HCT116 (cell line): Measurements from ENCODE around the gene MESD. TPM values are rescaled to one million over a fixed set of nuclear protein-coding genes. Genes with fewer than 3 reads are reported as not detected.

Experiments
- ATAC-seq: fragments of 200-7000 bp; cut with Tn5 transposase; 2 replicates; pipeline ENCODE4 v1.9.1; 2020; ENCODE audit warnings: mild to moderate bottlenecking, moderate library complexity
- BruUV-seq: library from RNA; stranded (reverse); fragments of 400-500 nt; replicated peaks from 2 replicates; lab custom pipeline; 2021; lab: Mats Ljungman, UMichigan
- CTCF ChIA-PET: fragments of 300-600 bp; sonication (Branson Sonifier 250); formaldehyde crosslinking; loops from one replicate; lab custom pipeline; 2021; ENCODE audit warnings: antibody characterized with exemption; lab: Charles Lee
- POLR2A ChIA-PET: fragments of 300-600, 350-600 bp; sonication (Branson Sonifier 250); formaldehyde crosslinking; loops from one replicate; lab custom pipeline; 2021; ENCODE audit warnings: antibody characterized with exemption; lab: Charles Lee
- RAD21 ChIA-PET, 2 experiments: fragments of 300-600 bp; sonication (Branson Sonifier 250); formaldehyde crosslinking; loops; one replicate each; lab custom pipeline; 2023; ENCODE audit warnings: low total read pairs in 2 of 2; ENCODE audit not compliant: uncharacterized antibody in 2 of 2, unreplicated experiment in 2 of 2, low non-redundant PET in 1 of 2; lab: Charles Lee
- DNase-seq: peaks from one replicate; pipeline ENCODE4 v3.0.0-alpha.2; 2010; ENCODE audit warnings: low read depth, low spot score
- H2AFZ ChIP-seq: fragments of 200-600 bp; shearing (Covaris generic), sonication (generic); 2 replicates; pipeline ENCODE4 v1.6.1; 2017; ENCODE audit warnings: low read depth, mixed run types, mixed read lengths, antibody characterized with exemption, low read length; ENCODE audit not compliant: poor library complexity, severe bottlenecking
- H3K27ac ChIP-seq: 2 replicates; pipeline ENCODE4 v1.5.1; 2012; ENCODE audit warnings: low read depth, low read length
- H3K27me3 ChIP-seq: fragments of 200-600 bp; sonication (generic); 2 replicates; pipeline ENCODE4 v1.6.1; 2016; ENCODE audit warnings: mixed run types, low read length, mixed read lengths; ENCODE audit not compliant: insufficient read depth
- H3K36me3 ChIP-seq, 2 experiments: fragments of 200-500 bp in 1 of 2; fragments of 200-600 bp in 1 of 2; sonication (Bioruptor generic) in 1 of 2; sonication (generic) in 1 of 2; 2 replicates each; pipeline versions ENCODE4 v1.5.1 to v1.6.1; 2014 to 2016; ENCODE audit warnings: low read length in 2 of 2, inconsistent platforms in 1 of 2, mixed read lengths in 1 of 2, mixed run types in 1 of 2; ENCODE audit not compliant: insufficient read depth in 2 of 2, control insufficient read depth in 1 of 2
- H3K4me1 ChIP-seq, 2 experiments: fragments of 200-600 bp in 1 of 2; sonication (generic) in 1 of 2; 2 replicates each; pipeline versions ENCODE4 v1.5.1 to v1.6.1; 2012 to 2017; ENCODE audit warnings: low read length in 2 of 2, inconsistent platforms in 1 of 2, mild to moderate bottlenecking in 1 of 2, mixed read lengths in 1 of 2, mixed run types in 1 of 2, moderate library complexity in 1 of 2; ENCODE audit not compliant: insufficient read depth in 2 of 2, control insufficient read depth in 1 of 2
- H3K4me2 ChIP-seq: fragments of 200-600 bp; sonication (generic); 2 replicates; pipeline ENCODE4 v1.6.1; 2017; ENCODE audit warnings: mixed run types, low read length, mixed read lengths
- H3K4me3 ChIP-seq, 2 experiments: fragments of 200-600 bp in 1 of 2; sonication (generic) in 1 of 2; replicated peaks in 1 of 2; 2 replicates each; pipeline ENCODE4 v1.5.1; 2011 to 2016; ENCODE audit warnings: low read length in 2 of 2, control low read depth in 1 of 2, low read depth in 1 of 2, mild to moderate bottlenecking in 1 of 2, mixed read lengths in 1 of 2, mixed run types in 1 of 2
- H3K79me2 ChIP-seq: fragments of 200-600 bp; sonication (generic); 2 replicates; pipeline ENCODE4 v1.6.1; 2017; ENCODE audit warnings: mild to moderate bottlenecking, mixed run types, low read length, moderate library complexity, mixed read lengths; ENCODE audit not compliant: insufficient read depth
- H3K9ac ChIP-seq: fragments of 200-600 bp; sonication (generic); 2 replicates; pipeline ENCODE4 v1.6.1; 2016; ENCODE audit warnings: low read length, mixed read lengths
- H3K9me2 ChIP-seq: fragments of 200-600 bp; sonication (generic), shearing (Covaris generic); 2 replicates; pipeline ENCODE4 v1.6.1; 2017; ENCODE audit warnings: mixed run types, mild to moderate bottlenecking, moderate library complexity; ENCODE audit not compliant: insufficient read depth
- H3K9me3 ChIP-seq, 2 experiments: fragments of 200-500 bp in 1 of 2; fragments of 200-600 bp in 1 of 2; sonication (Bioruptor generic) in 1 of 2; sonication (generic) in 1 of 2; 2 replicates each; pipeline ENCODE4 v1.6.1; 2014 to 2017; ENCODE audit warnings: low read length in 2 of 2, mixed read lengths in 2 of 2, inconsistent platforms in 1 of 2, low read depth in 1 of 2, mild to moderate bottlenecking in 1 of 2, mixed run types in 1 of 2, moderate library complexity in 1 of 2; ENCODE audit not compliant: control insufficient read depth in 1 of 2, insufficient read depth in 1 of 2
- H4K20me1 ChIP-seq: fragments of 200-600 bp; sonication (generic), shearing (Covaris generic); 2 replicates; pipeline ENCODE4 v1.6.1; 2017; ENCODE audit warnings: mixed run types, mild to moderate bottlenecking, moderate library complexity; ENCODE audit not compliant: insufficient read depth
- CBX3 ChIP-seq: IDR thresholded peaks from 2 replicates; pipeline ENCODE4 v1.6.1; 2012; ENCODE audit warnings: low read depth
- EGR1 ChIP-seq: IDR thresholded peaks from 2 replicates; pipeline ENCODE4 v1.6.1; 2012; ENCODE audit warnings: low read depth
- EZH2 ChIP-seq: fragments of 200-600 bp; sonication (generic); IDR thresholded peaks from 2 replicates; pipeline ENCODE4 v1.6.1; 2017; ENCODE audit warnings: antibody characterized with exemption, mixed run types
- EZH2phosphoT487 ChIP-seq: fragments of 200-600 bp; IDR thresholded peaks from 2 replicates; pipeline ENCODE4 v1.6.1; 2018; ENCODE audit warnings: antibody characterized with exemption, borderline replicate concordance
- POLR2A ChIP-seq: IDR thresholded peaks from 2 replicates; pipeline ENCODE4 v1.7.0; 2011; ENCODE audit warnings: borderline replicate concordance; ENCODE audit not compliant: insufficient read depth, insufficient read length; ENCODE audit errors: extremely low read depth
- RAD21 ChIP-seq: IDR thresholded peaks from 2 replicates; pipeline ENCODE4 v1.6.1; 2012; ENCODE audit warnings: low read depth, mild to moderate bottlenecking
- SIN3A ChIP-seq: IDR thresholded peaks from 2 replicates; pipeline ENCODE4 v1.6.1; 2012; ENCODE audit warnings: low read depth
- SP1 ChIP-seq: IDR thresholded peaks from 2 replicates; pipeline ENCODE4 v1.6.1; 2012; ENCODE audit warnings: low read depth
- YY1 ChIP-seq: IDR thresholded peaks from 2 replicates; pipeline ENCODE4 v1.6.1; 2011; ENCODE audit warnings: low read length, low read depth, moderate library complexity, mild to moderate bottlenecking; ENCODE audit not compliant: insufficient replicate concordance; ENCODE audit errors: extremely low read depth
- ZFX ChIP-seq: fragments of 450-650 bp; IDR thresholded peaks from 2 replicates; pipeline ENCODE4 v1.6.1; 2017
- intact Hi-C: fragments of 100-400 bp; cut with micrococcal nuclease; formaldehyde crosslinking; loops from 2 replicates; pipeline ENCODE4 v1.10.0; 2022
- total RNA-seq: library from RNA; stranded (reverse); gene quantifications from one replicate; pipeline ENCODE4 v1.2.1, GENCODE V29; 2021; ENCODE audit not compliant: unreplicated experiment
- TF ChIP-seq, protein P1 (sequence below): IDR thresholded peaks from 2 replicates; pipeline ENCODE4 v1.6.1; 2011; ENCODE audit warnings: mild to moderate bottlenecking, low read length, moderate library complexity; ENCODE audit not compliant: insufficient replicate concordance; ENCODE audit errors: extremely low read depth
- TF ChIP-seq, protein P2 (sequence below): IDR thresholded peaks from 2 replicates; pipeline ENCODE4 v1.6.1; 2012

Gene MESD
- total RNA-seq, 1 experiment from 2014 or later, result 22.5 TPM

DNA sequence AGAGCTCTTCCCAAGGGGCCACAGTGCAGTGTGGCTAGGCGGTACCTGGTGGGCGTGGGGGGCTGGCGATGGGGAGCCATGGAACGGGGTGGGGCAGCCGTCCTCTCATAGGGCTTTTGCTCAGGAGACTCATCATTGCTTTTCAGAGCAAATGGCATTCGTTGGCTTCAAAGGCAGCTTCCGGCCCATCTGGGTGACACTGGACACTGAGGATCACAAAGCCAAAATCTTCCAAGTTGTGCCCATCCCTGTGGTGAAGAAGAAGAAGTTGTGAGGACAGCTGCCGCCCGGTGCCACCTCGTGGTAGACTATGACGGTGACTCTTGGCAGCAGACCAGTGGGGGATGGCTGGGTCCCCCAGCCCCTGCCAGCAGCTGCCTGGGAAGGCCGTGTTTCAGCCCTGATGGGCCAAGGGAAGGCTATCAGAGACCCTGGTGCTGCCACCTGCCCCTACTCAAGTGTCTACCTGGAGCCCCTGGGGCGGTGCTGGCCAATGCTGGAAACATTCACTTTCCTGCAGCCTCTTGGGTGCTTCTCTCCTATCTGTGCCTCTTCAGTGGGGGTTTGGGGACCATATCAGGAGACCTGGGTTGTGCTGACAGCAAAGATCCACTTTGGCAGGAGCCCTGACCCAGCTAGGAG, 40.8 kb downstream of the MESD start:
- ChIA-PET RAD21 (no interaction called here), POLR2A (no interaction called here), CTCF (no interaction called here)
- Histone ChIP-seq H3K27me3 (no peaks in the 10 kb centered on the region), H3K4me2 (no peak overlapping the region), H3K9me2 (no peaks in the 10 kb centered on the region), H3K4me3 (no peak overlapping the region), H3K9me3 (no peaks in the 10 kb centered on the region), H3K4me1 (peaks cover 3 to 4% of the 10 kb centered on the region in 2 experiments; a peak in 3 of 4 replicates), H4K20me1 (no peaks in the 10 kb centered on the region), H3K9ac (no peak overlapping the region), H3K79me2 (no peaks in the 10 kb centered on the region), H2AFZ (no peak overlapping the region), H3K36me3 (peaks cover 5 to 7% of the 10 kb centered on the region in 2 experiments; a peak in 2 of 4 replicates), H3K27ac (no peak overlapping the region)
- no TSS peak for BruUV-seq
- intact Hi-C loops, result no loop called here
- ATAC-seq, result no peak
- no peak for DNase-seq
- TF ChIP-seq, protein P1, sequence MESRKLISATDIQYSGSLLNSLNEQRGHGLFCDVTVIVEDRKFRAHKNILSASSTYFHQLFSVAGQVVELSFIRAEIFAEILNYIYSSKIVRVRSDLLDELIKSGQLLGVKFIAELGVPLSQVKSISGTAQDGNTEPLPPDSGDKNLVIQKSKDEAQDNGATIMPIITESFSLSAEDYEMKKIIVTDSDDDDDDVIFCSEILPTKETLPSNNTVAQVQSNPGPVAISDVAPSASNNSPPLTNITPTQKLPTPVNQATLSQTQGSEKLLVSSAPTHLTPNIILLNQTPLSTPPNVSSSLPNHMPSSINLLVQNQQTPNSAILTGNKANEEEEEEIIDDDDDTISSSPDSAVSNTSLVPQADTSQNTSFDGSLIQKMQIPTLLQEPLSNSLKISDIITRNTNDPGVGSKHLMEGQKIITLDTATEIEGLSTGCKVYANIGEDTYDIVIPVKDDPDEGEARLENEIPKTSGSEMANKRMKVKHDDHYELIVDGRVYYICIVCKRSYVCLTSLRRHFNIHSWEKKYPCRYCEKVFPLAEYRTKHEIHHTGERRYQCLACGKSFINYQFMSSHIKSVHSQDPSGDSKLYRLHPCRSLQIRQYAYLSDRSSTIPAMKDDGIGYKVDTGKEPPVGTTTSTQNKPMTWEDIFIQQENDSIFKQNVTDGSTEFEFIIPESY, result no peak
- TF ChIP-seq CBX3 (no peak), EZH2phosphoT487 (no peak), POLR2A (no peak), SP1 (no peak), EZH2 (no peak), YY1 (no peak), SIN3A (no peak), RAD21 (no peak), ZFX (no peak), EGR1 (no peak)
- TF ChIP-seq, protein P2, sequence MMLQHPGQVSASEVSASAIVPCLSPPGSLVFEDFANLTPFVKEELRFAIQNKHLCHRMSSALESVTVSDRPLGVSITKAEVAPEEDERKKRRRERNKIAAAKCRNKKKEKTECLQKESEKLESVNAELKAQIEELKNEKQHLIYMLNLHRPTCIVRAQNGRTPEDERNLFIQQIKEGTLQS, result no peak
